GM12878 (cell line): ENCODE results near the gene URI1. TPM values are rescaled to one million over a fixed set of nuclear protein-coding genes. Genes with fewer than 3 reads are reported as not detected.

Source experiments
- ATAC-seq: fragments of 200-7000 bp; cut with Tn5 transposase; 3 replicates; pipeline ENCODE4 v1.9.1; 2020; ENCODE audit warnings: mild to moderate bottlenecking, moderate library complexity
- BruUV-seq: library from RNA; stranded (reverse); fragments of 400-500 nt; replicated peaks from 2 replicates; lab custom pipeline; 2021; lab: Mats Ljungman, UMichigan
- CTCF ChIA-PET: fragments of 300-600 bp; sonication (Branson Sonifier 250); formaldehyde crosslinking; extraction: SDS; loops from one replicate; lab custom pipeline; 2021; ENCODE audit warnings: inconsistent platforms; lab: Yijun Ruan, JAX
- POLR2A ChIA-PET: fragments of 350-600 bp; formaldehyde crosslinking; extraction: SDS; loops from one replicate; lab custom pipeline; 2021; ENCODE audit warnings: inconsistent platforms; lab: Charles Lee
- RAD21 ChIA-PET: fragments of 300-600 bp; sonication (Branson Sonifier 250); formaldehyde crosslinking; loops from one replicate; lab custom pipeline; 2023; ENCODE audit warnings: antibody characterized with exemption; ENCODE audit not compliant: unreplicated experiment; lab: Charles Lee
- SMC1A ChIA-PET: fragments of 300-600 bp; sonication (Branson Sonifier 250); formaldehyde crosslinking; loops from one replicate; lab custom pipeline; 2023; ENCODE audit not compliant: unreplicated experiment, uncharacterized antibody; lab: Charles Lee
- DNase-seq: peaks from one replicate; pipeline ENCODE4 v3.0.0-alpha.2; 2011; ENCODE audit warnings: low read depth, low spot score
- FAIRE-seq: peaks from 3 replicates; lab custom pipeline; 2011; peaks lifted over from hg19 to GRCh38; lab: Jason Lieb, UNC
- H2AFZ ChIP-seq: 2 replicates; pipeline ENCODE4 v1.6.0; 2011; ENCODE audit warnings: low read depth, low read length, control low read depth; ENCODE audit not compliant: control insufficient read depth
- H3K27ac ChIP-seq: 2 replicates; pipeline ENCODE4 v1.5.1; 2011; ENCODE audit warnings: control low read depth; ENCODE audit not compliant: control insufficient read depth, insufficient read depth
- H3K27me3 ChIP-seq, 2 experiments: replicated peaks in 1 of 2; 2 replicates each; pipeline versions ENCODE4 v1.6.0 to v1.6.1; 2011; ENCODE audit warnings: low read length in 1 of 2; ENCODE audit not compliant: control insufficient read depth in 2 of 2, insufficient read depth in 2 of 2
- H3K36me3 ChIP-seq, 2 experiments: 2 replicates each; pipeline ENCODE4 v1.5.1; 2011; ENCODE audit warnings: low read length in 1 of 2; ENCODE audit not compliant: control insufficient read depth in 2 of 2, insufficient read depth in 2 of 2
- H3K4me1 ChIP-seq: 2 replicates; pipeline ENCODE4 v1.6.1; 2011; ENCODE audit warnings: mild to moderate bottlenecking, low read length, moderate library complexity, mixed read lengths; ENCODE audit not compliant: control insufficient read depth, insufficient read depth
- H3K4me2 ChIP-seq: 2 replicates; pipeline ENCODE4 v1.6.0; 2011; ENCODE audit warnings: control low read depth; ENCODE audit not compliant: control insufficient read depth, insufficient read depth
- H3K4me3 ChIP-seq: fragments of 200-600 bp; sonication (generic); 2 replicates; pipeline ENCODE4 v1.5.1; 2016
- H3K79me2 ChIP-seq: 2 replicates; pipeline ENCODE4 v1.6.0; 2011; ENCODE audit warnings: low read length; ENCODE audit not compliant: control insufficient read depth, insufficient read depth
- H3K9ac ChIP-seq: 2 replicates; pipeline ENCODE4 v1.8.0; 2011; ENCODE audit warnings: low read length, control low read depth, mixed read lengths; ENCODE audit not compliant: control insufficient read depth, insufficient read depth
- H3K9me3 ChIP-seq: replicated peaks from 3 replicates; pipeline ENCODE4 v1.5.1; 2011; ENCODE audit warnings: mild to moderate bottlenecking, low read length; ENCODE audit not compliant: control insufficient read depth, insufficient read depth
- H4K20me1 ChIP-seq: 2 replicates; pipeline ENCODE4 v1.6.0; 2011; ENCODE audit not compliant: control insufficient read depth, insufficient read depth
- CBX5 ChIP-seq: sonication (generic); IDR thresholded peaks from 2 replicates; pipeline ENCODE4 v1.6.1; 2016; ENCODE audit warnings: low read depth, moderate library complexity, mild to moderate bottlenecking, inconsistent platforms
- DPF2 ChIP-seq: fragments of 450-650 bp; IDR thresholded peaks from 2 replicates; pipeline ENCODE4 v1.6.1; 2017; ENCODE audit warnings: mild to moderate bottlenecking
- FOXM1 ChIP-seq: IDR thresholded peaks from 2 replicates; pipeline ENCODE4 v1.6.1; 2012; ENCODE audit warnings: low read depth, mild to moderate bottlenecking, inconsistent platforms, low read length, moderate library complexity
- HCFC1 ChIP-seq: fragments of 150-350 bp; IDR thresholded peaks from 2 replicates; pipeline ENCODE4 v1.6.1; 2014; ENCODE audit warnings: low read length
- MXI1 ChIP-seq: fragments of 150-350 bp; IDR thresholded peaks from 2 replicates; pipeline ENCODE4 v1.6.1; 2011; ENCODE audit warnings: low read depth, mild to moderate bottlenecking, inconsistent platforms, low read length, improper control_type of control experiment
- NFYA ChIP-seq: IDR thresholded peaks from 2 replicates; pipeline ENCODE4 v1.6.1; 2011; ENCODE audit warnings: low read depth, mild to moderate bottlenecking, low read length, improper control_type of control experiment, borderline replicate concordance
- NR2C1 ChIP-seq: fragments of 450-650 bp; IDR thresholded peaks from 2 replicates; pipeline ENCODE4 v1.6.1; 2017; ENCODE audit warnings: antibody characterized with exemption, mild to moderate bottlenecking, moderate library complexity
- NRF1 ChIP-seq: conservative IDR thresholded peaks from 2 replicates; pipeline ENCODE4 v1.6.1; 2011; ENCODE audit warnings: mild to moderate bottlenecking, low read depth, low read length, improper control_type of control experiment
- POU2F2 ChIP-seq: IDR thresholded peaks from 3 replicates; pipeline ENCODE4 v1.6.1; 2011; ENCODE audit warnings: low read depth, mild to moderate bottlenecking, low read length, borderline replicate concordance
- RB1 ChIP-seq: fragments of 450-650 bp; formaldehyde crosslinking; IDR thresholded peaks from 2 replicates; pipeline ENCODE4 v1.6.1; 2017; ENCODE audit warnings: mild to moderate bottlenecking, borderline replicate concordance
- SIN3A ChIP-seq: IDR thresholded peaks from 2 replicates; pipeline ENCODE4 v1.6.1; 2012; ENCODE audit warnings: low read depth, low read length, improper control_type of control experiment
- SREBF2 ChIP-seq: IDR thresholded peaks from 2 replicates; pipeline ENCODE4 v1.6.1; 2012; ENCODE audit warnings: mild to moderate bottlenecking, low read length
- TCF7 ChIP-seq: IDR thresholded peaks from 2 replicates; pipeline ENCODE4 v1.6.1; 2014; ENCODE audit warnings: antibody characterized with exemption, borderline replicate concordance
- WRNIP1 ChIP-seq: IDR thresholded peaks from 2 replicates; pipeline ENCODE4 v1.6.1; 2011; ENCODE audit warnings: low read depth, low read length, improper control_type of control experiment, borderline replicate concordance
- ZNF384 ChIP-seq: IDR thresholded peaks from 2 replicates; pipeline ENCODE4 v1.6.1; 2012; ENCODE audit warnings: low read depth, mild to moderate bottlenecking, low read length, improper control_type of control experiment, borderline replicate concordance
- WGBS: methylation state at CpG from one replicate; pipeline ENCODE4 v1.1.6; 2016; ENCODE audit warnings: low lambda C conversion rate; ENCODE audit not compliant: insufficient replicate concordance, insufficient coverage; ENCODE audit errors: missing lambda C conversion rate; 5-methylcytosine and 5-hydroxymethylcytosine counted together
- in situ Hi-C: fragments of 300-500 bp; cut with MboI; formaldehyde crosslinking; loops from 9 replicates; pipeline ENCODE4 v1.14.3; 2018; ENCODE audit warnings: mixed read lengths
- intact Hi-C: fragments of 100-400 bp; cut with micrococcal nuclease; formaldehyde crosslinking; loops from one replicate; pipeline ENCODE4 v1.14.2; 2022; ENCODE audit not compliant: unreplicated experiment
- polyA plus RNA-seq, 11 experiments: library from polyadenylated mRNA; depleted of rRNA in 4 of 11; unstranded in 6 of 11; stranded (reverse) in 5 of 11; fragments of >200 nt; fragmentation: Nextera tagmentation in 4 of 11; fragmentation: Illumina TruSeq in 1 of 11; extraction: Ambion mirVana in 4 of 11; extraction: Trizol in 1 of 11; gene quantifications; 1 replicate in 1 of 11; 2 replicates in 10 of 11; pipeline versions ENCODE4 v1.2.1 to v1.2.3, GENCODE V29; 2011 to 2016; ENCODE audit warnings: inconsistent platforms in 2 of 11, missing spikeins in 2 of 11, low read depth in 1 of 11
- total RNA-seq, 4 experiments: library from RNA; depleted of rRNA in 3 of 4; stranded (reverse); fragments of >200 nt in 3 of 4; fragmentation: Illumina TruSeq in 1 of 4; extraction: Trizol in 1 of 4; gene quantifications; 2 replicates each; pipeline versions ENCODE4 v1.2.1 to v1.2.3, GENCODE V29; 2013 to 2021
- TF ChIP-seq, protein P1 (sequence below): fragments of 450-650 bp; formaldehyde crosslinking; IDR thresholded peaks from 2 replicates; pipeline ENCODE4 v1.5.0; 2022; ENCODE audit warnings: mild to moderate bottlenecking, missing genetic modification characterization
- TF ChIP-seq, protein P2 (sequence below): fragments of 450-650 bp; IDR thresholded peaks from 2 replicates; pipeline ENCODE4 v1.6.1; 2016; ENCODE audit warnings: mild to moderate bottlenecking
- TF ChIP-seq, protein P3 (sequence below): fragments of 450-650 bp; IDR thresholded peaks from 2 replicates; pipeline ENCODE4 v1.6.1; 2018; ENCODE audit warnings: mild to moderate bottlenecking, low read depth, moderate library complexity; ENCODE audit not compliant: partially characterized antibody

Gene URI1
- total and polyA plus RNA-seq, 10 of the 15 experiments (the other 5 are each of a cell fraction or from before 2014, with no cell fraction given): 15.2 to 94.2 (median 47.9) TPM

DNA sequence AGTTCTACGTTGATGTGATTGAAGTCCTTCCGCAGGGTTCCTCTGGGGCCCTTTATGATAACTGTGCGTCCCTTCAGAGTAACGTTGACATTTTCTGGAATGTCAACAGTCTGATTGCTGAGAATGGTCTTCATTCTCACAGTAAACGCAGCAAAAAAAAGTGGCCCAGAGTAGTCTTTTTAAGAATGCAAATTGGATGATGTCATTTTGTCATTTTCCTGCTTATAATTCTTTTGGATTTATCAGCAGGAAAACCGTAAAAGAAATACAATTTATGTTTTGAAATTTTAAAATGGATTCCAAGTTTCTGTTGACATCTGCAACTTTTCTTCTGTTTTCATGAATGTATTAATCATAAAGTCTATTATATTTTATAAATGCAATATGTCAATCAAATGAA, 14.8 kb downstream of the URI1 start:
- in situ Hi-C loops (no loop called here), intact Hi-C loops (no loop called here)
- DNase-seq (no peak), ATAC-seq (no peak), FAIRE-seq (no peak)
- 96% methylated on average over 6 of the region's 6 CpGs for WGBS
- H3K4me2 ChIP-seq: no peak overlapping the region
- ChIA-PET RAD21 (no interaction called here), CTCF (interaction anchor here (2.2 kb wide), 1 partner anchor 10 kb away, joined by 7 read pairs; no protein-coding TSS in a partner anchor), SMC1A (interaction anchor here (1.7 to 5.8 kb wide), 3 partner anchors 10 to 59 kb away, joined by 3 to 26 read pairs (median 5); no protein-coding TSS in a partner anchor), POLR2A (interaction anchor here (1.2 kb wide), 1 partner anchor 11 kb away, joined by 4 read pairs; no protein-coding TSS in a partner anchor)
- H3K27me3 ChIP-seq: no peaks in the 10 kb centered on the region
- TF ChIP-seq TCF7 (no peak), MXI1 (no peak), NRF1 (no peak), NR2C1 (no peak), WRNIP1 (no peak), RB1 (no peak), POU2F2 (no peak), SIN3A (no peak), ZNF384 (no peak), HCFC1 (no peak), FOXM1 (no peak), DPF2 (no peak), SREBF2 (no peak), CBX5 (no peak), NFYA (no peak)
- TF ChIP-seq, protein P1, sequence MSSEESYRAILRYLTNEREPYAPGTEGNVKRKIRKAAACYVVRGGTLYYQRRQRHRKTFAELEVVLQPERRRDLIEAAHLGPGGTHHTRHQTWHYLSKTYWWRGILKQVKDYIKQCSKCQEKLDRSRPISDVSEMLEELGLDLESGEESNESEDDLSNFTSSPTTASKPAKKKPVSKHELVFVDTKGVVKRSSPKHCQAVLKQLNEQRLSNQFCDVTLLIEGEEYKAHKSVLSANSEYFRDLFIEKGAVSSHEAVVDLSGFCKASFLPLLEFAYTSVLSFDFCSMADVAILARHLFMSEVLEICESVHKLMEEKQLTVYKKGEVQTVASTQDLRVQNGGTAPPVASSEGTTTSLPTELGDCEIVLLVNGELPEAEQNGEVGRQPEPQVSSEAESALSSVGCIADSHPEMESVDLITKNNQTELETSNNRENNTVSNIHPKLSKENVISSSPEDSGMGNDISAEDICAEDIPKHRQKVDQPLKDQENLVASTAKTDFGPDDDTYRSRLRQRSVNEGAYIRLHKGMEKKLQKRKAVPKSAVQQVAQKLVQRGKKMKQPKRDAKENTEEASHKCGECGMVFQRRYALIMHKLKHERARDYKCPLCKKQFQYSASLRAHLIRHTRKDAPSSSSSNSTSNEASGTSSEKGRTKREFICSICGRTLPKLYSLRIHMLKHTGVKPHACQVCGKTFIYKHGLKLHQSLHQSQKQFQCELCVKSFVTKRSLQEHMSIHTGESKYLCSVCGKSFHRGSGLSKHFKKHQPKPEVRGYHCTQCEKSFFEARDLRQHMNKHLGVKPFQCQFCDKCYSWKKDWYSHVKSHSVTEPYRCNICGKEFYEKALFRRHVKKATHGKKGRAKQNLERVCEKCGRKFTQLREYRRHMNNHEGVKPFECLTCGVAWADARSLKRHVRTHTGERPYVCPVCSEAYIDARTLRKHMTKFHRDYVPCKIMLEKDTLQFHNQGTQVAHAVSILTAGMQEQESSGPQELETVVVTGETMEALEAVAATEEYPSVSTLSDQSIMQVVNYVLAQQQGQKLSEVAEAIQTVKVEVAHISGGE (CRISPR knock-in tag): no peak
- TF ChIP-seq, protein P2, sequence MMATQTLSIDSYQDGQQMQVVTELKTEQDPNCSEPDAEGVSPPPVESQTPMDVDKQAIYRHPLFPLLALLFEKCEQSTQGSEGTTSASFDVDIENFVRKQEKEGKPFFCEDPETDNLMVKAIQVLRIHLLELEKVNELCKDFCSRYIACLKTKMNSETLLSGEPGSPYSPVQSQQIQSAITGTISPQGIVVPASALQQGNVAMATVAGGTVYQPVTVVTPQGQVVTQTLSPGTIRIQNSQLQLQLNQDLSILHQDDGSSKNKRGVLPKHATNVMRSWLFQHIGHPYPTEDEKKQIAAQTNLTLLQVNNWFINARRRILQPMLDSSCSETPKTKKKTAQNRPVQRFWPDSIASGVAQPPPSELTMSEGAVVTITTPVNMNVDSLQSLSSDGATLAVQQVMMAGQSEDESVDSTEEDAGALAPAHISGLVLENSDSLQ: no peak
- TF ChIP-seq, protein P3, sequence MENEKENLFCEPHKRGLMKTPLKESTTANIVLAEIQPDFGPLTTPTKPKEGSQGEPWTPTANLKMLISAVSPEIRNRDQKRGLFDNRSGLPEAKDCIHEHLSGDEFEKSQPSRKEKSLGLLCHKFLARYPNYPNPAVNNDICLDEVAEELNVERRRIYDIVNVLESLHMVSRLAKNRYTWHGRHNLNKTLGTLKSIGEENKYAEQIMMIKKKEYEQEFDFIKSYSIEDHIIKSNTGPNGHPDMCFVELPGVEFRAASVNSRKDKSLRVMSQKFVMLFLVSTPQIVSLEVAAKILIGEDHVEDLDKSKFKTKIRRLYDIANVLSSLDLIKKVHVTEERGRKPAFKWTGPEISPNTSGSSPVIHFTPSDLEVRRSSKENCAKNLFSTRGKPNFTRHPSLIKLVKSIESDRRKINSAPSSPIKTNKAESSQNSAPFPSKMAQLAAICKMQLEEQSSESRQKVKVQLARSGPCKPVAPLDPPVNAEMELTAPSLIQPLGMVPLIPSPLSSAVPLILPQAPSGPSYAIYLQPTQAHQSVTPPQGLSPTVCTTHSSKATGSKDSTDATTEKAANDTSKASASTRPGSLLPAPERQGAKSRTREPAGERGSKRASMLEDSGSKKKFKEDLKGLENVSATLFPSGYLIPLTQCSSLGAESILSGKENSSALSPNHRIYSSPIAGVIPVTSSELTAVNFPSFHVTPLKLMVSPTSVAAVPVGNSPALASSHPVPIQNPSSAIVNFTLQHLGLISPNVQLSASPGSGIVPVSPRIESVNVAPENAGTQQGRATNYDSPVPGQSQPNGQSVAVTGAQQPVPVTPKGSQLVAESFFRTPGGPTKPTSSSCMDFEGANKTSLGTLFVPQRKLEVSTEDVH: no peak
- H4K20me1 ChIP-seq: no peaks in the 10 kb centered on the region
- no TSS peak for BruUV-seq
- no peak overlapping the region for H3K9ac ChIP-seq
- peaks cover 80% of the 10 kb centered on the region for H3K79me2 ChIP-seq
- no peaks in the 10 kb centered on the region; the same call in 1 of the 3 replicates for H3K9me3 ChIP-seq
- H3K4me3 ChIP-seq: no peak overlapping the region
- no peak overlapping the region for H2AFZ ChIP-seq
- no peak overlapping the region for H3K27ac ChIP-seq
- no peaks in the 10 kb centered on the region for H3K36me3 ChIP-seq
- peaks cover 11% of the 10 kb centered on the region; the same call in 1 of the 2 replicates for H3K4me1 ChIP-seq
